ENCODE results near the gene GPATCH2L.

- TF ChIP-seq CTCF (conservative IDR thresholded peaks at IDR 0.05 in 1 of 2, IDR thresholded peaks at IDR 0.05 in 1 of 2; ENCODE audit: low read depth in 1 of 2, low read length in 2 of 2) (no peak), EZH2 (IDR thresholded peaks at IDR 0.05; ENCODE audit: low read length, missing control alignments) (no peak)
These were observed 51.6 kb downstream of the GPATCH2L start for GRCh38 chr14:76203086-76204001.
